Activated gamma-delta T cell treated with anti-CD3 and anti-CD28 coated beads, Interleukin-2, amount 50 U/mL, for 16 hours (primary cell): ENCODE results near the gene STOM.

Experiments
- DNase-seq: peaks from one replicate; pipeline ENCODE4 v3.0.0-alpha.2; 2020; ENCODE audit warnings: low read depth

STOM gene

GRCh38 chr9:121371495-121372061, 1.5 kb upstream of the STOM start:
- DNase-seq: no peak

DNA sequence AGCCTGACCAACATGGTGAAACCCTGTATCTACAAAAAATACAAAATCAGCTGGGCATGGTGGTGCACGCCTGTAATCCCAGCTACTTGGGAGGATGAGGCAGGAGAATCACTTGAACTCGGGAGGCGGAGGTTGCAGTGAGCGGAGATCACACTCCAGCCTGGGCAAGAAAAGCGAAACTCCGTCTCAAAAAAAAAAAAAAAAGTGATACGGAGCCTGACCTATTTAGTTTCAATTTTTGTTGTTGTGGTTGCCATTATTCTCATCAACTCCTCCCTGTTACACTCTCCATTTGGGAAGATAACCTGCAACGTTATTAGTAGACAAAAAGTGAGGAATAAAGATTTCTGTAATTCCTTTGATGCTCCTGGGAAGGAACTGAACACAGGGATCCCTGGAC, 1.3 kb downstream of the STOM start:
- no peak for DNase-seq

- no peak for DNase-seq
Measured at GRCh38 chr9:121368138-121368522, 1.9 kb downstream of the STOM start.

- DNase-seq: no peak
Measured at GRCh38 chr9:121367306-121368137, 2.5 kb downstream of the STOM start.

DNA sequence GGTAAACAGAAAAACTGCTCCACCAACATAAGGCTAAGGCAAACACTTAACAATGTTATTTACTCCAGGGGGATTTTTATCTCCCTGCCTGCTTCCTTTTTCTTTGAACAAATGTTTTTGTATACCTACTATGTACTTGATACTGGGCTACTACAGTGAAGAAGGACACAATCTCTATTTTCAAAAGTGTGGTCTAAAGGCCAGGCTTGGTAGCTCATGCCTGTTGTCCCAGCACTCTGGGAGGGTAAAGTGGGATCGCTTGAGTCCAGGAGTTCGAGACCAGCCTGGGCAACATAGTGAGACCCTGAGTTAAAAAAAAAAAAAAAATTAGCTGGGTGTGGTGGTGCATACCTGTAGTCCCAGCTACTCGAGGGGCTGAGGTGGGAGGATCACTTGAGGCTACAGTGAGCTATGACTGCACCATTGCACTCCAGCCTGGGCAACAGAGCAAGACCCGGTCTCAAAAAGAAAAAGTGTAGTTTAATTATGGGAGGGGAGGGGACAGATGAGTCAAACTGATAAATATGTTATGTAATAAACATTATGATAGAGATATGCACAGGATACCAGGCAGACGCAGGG, 3.3 kb downstream of the STOM start:
- DNase-seq: no peak

DNA sequence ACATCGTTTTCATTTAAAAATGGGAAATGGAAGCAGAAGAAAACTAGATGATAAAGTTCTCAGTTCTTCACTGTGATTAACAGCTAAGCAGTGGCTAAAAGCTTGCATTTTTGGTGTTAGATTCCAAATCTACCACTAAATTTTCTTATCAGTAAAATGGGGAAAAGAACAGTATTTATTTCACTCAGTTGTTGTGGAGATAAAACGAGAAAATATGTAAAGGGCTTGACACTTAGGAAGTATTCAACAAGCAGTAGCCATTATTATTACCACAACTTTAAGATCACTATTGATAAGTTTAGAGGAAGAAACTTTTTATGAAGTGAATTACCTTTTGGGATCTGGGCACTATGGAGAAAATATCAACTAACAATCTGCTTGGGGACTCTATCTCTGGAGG, 4.5 kb downstream of the STOM start:
- DNase-seq: no peak

DNA sequence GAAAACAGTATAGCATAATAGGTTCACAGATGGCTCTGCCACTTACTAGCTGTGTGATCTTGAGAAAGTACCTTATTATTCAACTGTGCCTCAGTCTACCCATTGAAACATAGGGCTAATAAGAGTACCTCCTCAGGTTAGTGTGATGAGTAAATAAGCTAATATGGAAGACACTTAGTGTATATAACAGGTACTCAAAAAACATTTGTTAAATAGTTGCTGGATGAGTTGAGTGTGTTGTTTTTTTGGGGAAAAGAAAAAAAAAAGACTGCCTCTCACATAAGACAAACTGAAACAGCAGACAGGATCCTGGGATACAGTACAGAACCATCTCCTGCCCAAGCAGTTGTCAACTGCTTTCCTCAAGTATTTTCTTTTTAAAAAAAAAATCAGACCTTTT, 5.2 kb downstream of the STOM start:
- DNase-seq: no peak

- no peak for DNase-seq
Measured at GRCh38 chr9:121364077-121364476, 6.0 kb downstream of the STOM start.

DNA sequence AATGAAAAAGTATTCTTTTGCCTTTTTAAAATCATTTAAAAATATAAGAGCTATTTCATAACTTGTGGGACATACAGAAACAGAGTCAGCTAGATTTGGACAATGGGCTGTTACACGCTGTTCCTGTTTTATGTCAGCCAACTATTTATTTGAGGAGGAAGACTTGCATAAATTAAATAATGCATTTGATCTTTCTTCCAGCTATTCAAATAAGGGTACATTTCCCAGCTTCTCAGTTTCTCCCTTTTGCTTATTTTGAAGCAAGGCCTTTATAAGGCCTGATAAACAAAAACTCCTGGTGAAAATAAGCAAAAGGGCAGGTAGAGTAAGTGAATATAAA, 6.5 kb downstream of the STOM start:
- no peak for DNase-seq

DNA sequence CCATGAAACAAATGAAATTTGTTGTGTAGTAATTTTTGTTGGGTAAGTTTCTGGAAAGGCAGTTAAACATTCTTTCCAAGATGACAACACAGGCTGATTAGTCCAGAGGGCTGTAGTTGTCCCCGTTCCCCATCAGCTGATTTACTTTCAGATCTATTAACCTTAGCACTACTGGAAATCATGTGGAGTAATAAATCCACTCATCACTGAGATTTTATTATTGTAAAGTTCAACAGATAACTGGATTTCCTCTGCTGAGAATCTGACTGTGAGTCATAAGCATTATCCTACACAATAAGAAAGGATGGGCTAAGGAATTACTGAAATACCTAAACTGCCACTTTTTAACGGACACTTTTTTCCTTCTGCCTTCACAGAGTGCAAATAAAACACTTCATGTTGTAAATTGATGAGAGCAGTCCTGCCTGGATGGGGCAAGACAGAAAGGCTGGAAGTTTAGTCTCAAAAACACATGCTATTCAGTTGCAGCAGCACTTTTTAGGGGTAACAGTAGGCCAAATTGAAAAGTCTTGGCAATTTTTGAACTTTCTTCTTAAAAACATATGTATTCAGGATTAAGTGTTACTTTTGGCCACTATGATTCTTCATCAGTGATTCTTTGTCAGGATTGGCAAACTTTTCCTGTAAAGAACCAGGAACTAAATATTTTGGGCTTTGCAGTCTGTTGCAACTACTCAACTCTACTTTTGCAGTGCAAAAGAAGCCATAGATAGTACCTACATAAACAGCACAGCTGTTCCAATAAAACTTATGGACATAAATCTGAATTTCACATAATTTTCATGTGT, 7.0 kb downstream of the STOM start:
- DNase-seq: no peak

GRCh38 chr9:121360601-121361374, 9.3 kb downstream of the STOM start:
- no peak for DNase-seq

DNA sequence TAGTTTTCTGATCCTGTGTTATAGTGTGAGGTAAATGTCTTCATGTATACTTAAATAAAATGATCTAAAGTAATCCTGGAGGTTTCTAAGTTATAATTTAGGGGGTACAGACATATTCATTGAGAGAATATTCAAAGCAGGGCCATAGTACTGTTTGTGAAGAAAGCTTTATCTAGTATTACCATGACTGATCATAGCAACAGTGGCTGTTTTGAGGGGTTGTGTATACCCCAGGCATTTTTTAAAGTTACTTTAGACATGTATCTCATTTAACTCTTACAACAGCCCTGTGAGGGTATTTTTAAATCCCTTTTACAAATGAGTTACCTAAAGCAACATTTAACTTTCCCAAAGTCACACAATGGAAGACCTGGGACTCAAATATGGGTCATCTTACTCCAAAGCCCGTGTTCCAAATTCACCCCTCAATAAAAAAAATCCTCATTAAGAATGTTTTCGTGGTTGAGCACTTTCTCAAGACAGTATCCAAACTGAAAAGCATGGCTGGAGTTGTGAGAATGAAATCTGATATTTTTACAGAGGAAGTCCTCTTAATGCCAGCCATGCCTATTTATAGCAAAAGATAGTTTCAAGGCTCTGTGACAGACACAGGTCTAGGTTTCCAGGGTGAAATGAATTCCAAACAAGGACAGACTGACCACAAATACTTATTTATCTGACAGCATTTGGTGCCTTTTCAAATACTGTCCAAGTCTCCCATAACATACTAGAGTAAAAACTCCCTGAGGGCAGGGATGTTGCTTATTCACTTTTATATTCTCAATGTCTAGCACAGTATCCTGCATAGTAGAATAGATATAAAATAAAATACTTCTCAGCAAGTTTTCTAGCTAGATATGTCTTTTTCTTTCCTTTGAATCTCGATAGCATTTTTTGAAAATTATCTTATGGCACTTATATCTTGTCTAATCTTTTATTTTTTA, 10.4 kb downstream of the STOM start:
- DNase-seq: no peak

DNA sequence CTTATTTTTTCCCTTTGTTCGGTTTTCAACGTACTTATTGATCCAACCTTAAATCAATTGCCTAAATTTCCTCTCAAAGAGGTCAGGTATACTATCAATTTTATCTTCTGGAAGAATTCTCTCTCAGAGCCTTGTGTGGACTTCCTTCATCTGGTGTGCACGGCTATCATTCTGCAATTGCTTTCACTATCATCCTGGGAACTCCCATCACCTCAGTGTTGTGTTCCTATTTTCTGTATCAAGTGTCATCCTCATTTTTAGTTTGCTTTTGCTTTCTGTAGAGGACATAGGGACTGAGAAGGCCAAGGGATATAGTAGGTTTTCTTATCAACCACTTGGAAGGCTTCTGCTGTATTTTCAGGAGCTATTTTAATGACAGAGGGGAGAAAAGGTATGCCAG, 11.3 kb downstream of the STOM start:
- DNase-seq: no peak

DNA sequence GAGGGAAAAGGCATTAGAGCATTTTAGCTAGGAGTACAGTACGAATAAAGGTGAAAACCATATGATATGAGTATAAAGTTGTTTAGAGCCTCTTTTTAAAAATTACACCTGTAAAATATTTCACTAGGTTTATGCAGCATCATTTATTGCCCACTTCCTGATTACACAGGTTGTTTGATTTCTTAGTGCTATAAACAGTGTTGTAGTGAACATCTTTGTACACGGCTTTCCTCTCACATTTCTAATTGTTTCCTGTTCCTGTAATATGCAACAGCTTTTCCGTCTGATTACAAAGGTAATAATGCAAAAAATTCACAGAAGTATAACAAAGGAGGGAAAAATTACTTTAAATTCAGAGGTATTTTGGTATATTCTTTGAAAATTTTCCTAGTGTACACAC, 13.0 kb downstream of the STOM start:
- no peak for DNase-seq

DNA sequence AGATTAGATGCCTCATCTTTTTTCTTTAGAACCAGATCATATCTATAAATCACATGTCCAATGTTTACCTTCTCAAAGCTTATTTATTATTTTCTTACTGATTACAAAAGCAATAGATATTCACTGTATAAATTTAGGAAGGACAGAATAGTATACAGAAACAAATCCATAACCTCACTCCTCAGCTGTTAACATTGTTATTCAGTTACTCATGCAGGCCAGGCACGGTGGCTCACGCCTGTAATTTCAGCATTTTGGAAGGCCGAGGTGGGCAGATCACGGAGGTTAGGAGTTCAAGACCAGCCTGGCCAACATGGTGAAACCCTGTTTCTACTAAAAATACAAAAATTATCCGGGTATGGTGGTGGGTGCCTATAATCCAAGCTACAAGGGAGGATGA, 15.3 kb downstream of the STOM start:
- DNase-seq: no peak

- DNase-seq: no peak
Measured at GRCh38 chr9:121354141-121354540, 15.9 kb downstream of the STOM start.

DNA sequence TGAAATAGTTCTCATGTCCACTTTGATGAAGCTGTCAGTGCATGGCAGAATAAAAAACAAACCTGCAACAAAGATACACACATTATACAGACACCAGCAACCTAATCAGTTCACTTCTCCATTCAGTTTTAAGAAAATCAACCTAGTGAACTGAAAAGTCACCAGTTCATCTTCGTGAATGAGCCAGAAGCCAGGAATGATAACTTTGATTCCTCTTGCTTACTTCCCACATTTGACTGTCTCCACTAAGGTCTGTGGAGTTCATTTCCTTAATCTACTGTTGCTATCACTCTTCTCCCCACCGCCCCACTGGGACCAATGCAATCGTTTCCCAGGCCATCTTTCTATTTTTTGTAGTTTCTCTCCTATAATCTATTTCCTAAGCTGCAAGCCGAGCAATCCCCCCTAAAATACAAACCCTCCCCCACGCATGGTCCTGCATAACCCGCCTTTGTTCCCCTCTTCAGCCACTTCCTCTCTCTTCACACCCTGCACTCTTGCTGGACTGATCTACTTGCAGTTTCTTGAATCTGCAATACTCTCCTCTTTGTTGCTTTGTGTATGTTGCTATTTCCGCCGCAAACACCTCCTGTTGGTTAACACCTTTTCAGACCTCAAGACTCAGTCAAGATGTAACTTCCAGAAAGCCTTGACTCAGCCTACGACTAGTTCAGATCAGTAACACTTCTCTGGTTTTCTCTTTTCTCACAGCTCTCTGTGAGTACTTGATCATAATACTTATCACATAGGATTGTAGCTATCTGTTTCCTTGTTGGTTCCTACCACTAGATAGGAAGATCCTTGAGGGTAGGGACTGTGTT, 16.6 kb downstream of the STOM start:
- DNase-seq: peak; percentile 65

- no peak for DNase-seq
Measured at GRCh38 chr9:121350993-121351561, 19.0 kb downstream of the STOM start.

DNA sequence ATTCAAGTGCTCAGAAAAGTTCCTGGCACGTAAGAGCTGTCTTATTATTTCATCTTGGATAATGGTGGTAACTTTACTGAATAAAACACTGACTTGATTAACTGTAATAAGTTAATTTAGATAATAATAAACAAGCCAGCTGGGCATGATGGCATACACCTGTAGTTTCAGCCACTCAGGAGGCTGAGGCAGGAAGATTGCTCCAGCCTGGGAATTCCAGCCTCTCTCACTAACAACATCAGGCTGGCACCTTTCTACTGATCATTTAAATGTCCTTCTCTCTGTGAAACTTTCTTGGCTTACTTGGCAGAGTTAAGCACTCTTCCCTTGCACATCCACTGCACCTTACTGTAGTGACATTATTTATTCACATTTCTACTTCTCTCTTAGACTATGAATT, 20.0 kb downstream of the STOM start:
- DNase-seq: no peak

- no peak for DNase-seq
Measured at GRCh38 chr9:121349009-121349408, 21.0 kb downstream of the STOM start.
